HEK293 (cell line): ENCODE data around the gene ENTPD8.

Experiments used
- CTCF ChIA-PET: fragments of 350-600 bp; formaldehyde crosslinking; extraction: SDS; loops from one replicate; lab custom pipeline; 2021; ENCODE audit warnings: antibody characterized with exemption; lab: Yijun Ruan, JAX
- POLR2A ChIA-PET: fragments of 300-600 bp; formaldehyde crosslinking; extraction: SDS; loops from one replicate; lab custom pipeline; 2020; ENCODE audit warnings: antibody characterized with exemption, inconsistent platforms; lab: Yijun Ruan, JAX
- H3K27ac ChIP-seq: fragments of 200-500 bp; sonication (Bioruptor generic); 2 replicates; pipeline ENCODE4 v1.5.1; 2014; ENCODE audit warnings: low read depth, low read length, control low read depth, inconsistent platforms; ENCODE audit errors: extremely low read depth
- H3K36me3 ChIP-seq, 2 experiments: fragments of 200-500 bp in 1 of 2; sonication (Bioruptor generic) in 1 of 2; 1 replicate in 1 of 2; 2 replicates in 1 of 2; pipeline ENCODE4 v1.5.1; 2014 to 2017; ENCODE audit warnings: inconsistent platforms in 2 of 2, low read length in 2 of 2; ENCODE audit not compliant: control insufficient read depth in 2 of 2, insufficient read depth in 1 of 2
- H3K4me1 ChIP-seq: fragments of 200-500 bp; sonication (Bioruptor generic); 2 replicates; pipeline ENCODE4 v1.5.1; 2014; ENCODE audit warnings: mild to moderate bottlenecking, low read length, inconsistent platforms; ENCODE audit not compliant: control insufficient read depth, insufficient read depth
- H3K4me3 ChIP-seq: 2 replicates; pipeline ENCODE4 v1.5.1; 2011; ENCODE audit warnings: low read depth, mild to moderate bottlenecking, control low read depth, low read length, moderate library complexity
- H3K9me3 ChIP-seq: fragments of 200-500 bp; sonication (Bioruptor generic); 2 replicates; pipeline ENCODE4 v1.5.1; 2014; ENCODE audit warnings: low read depth, low read length, inconsistent platforms; ENCODE audit not compliant: control insufficient read depth, insufficient read depth
- EGR2 ChIP-seq: fragments of 450-650 bp; formaldehyde crosslinking; IDR thresholded peaks from 2 replicates; pipeline ENCODE4 v1.5.1; 2016; ENCODE audit warnings: low read depth, missing biosample characterization, missing genetic modification characterization
- GLIS1 ChIP-seq: fragments of 450-650 bp; formaldehyde crosslinking; IDR thresholded peaks from 2 replicates; pipeline ENCODE4 v1.5.1; 2016; ENCODE audit warnings: missing biosample characterization, missing genetic modification characterization
- GLIS2 ChIP-seq: fragments of 450-650 bp; formaldehyde crosslinking; IDR thresholded peaks from 2 replicates; pipeline ENCODE4 v1.5.1; 2016; ENCODE audit warnings: missing biosample characterization, missing genetic modification characterization
- ZBTB20 ChIP-seq: fragments of 450-650 bp; formaldehyde crosslinking; IDR thresholded peaks from 2 replicates; pipeline ENCODE4 v1.5.1; 2016; ENCODE audit warnings: missing biosample characterization, missing genetic modification characterization
- ZBTB48 ChIP-seq: fragments of 450-650 bp; formaldehyde crosslinking; IDR thresholded peaks from 2 replicates; pipeline ENCODE4 v1.5.1; 2016; ENCODE audit warnings: missing biosample characterization, missing genetic modification characterization
- ZIC2 ChIP-seq: fragments of 450-650 bp; formaldehyde crosslinking; IDR thresholded peaks from 2 replicates; pipeline ENCODE4 v1.5.1; 2016; ENCODE audit warnings: missing biosample characterization, missing genetic modification characterization
- ZNF214 ChIP-seq: fragments of 450-650 bp; formaldehyde crosslinking; IDR thresholded peaks from 2 replicates; pipeline ENCODE4 v1.5.1; 2017; ENCODE audit warnings: missing biosample characterization, mild to moderate bottlenecking, missing genetic modification characterization, borderline replicate concordance
- ZNF223 ChIP-seq: fragments of 450-650 bp; formaldehyde crosslinking; IDR thresholded peaks from 2 replicates; pipeline ENCODE4 v1.5.1; 2016; ENCODE audit warnings: missing biosample characterization, missing genetic modification characterization
- ZNF311 ChIP-seq: fragments of 450-650 bp; formaldehyde crosslinking; IDR thresholded peaks from 2 replicates; pipeline ENCODE4 v1.5.1; 2017; ENCODE audit warnings: missing biosample characterization, missing genetic modification characterization, borderline replicate concordance
- ZNF366 ChIP-seq: fragments of 450-650 bp; formaldehyde crosslinking; conservative IDR thresholded peaks from 2 replicates; pipeline ENCODE4 v1.5.1; 2016; ENCODE audit warnings: missing biosample characterization, missing genetic modification characterization
- ZNF514 ChIP-seq: fragments of 450-650 bp; formaldehyde crosslinking; IDR thresholded peaks from 2 replicates; pipeline ENCODE4 v1.5.1; 2016; ENCODE audit warnings: missing biosample characterization, missing genetic modification characterization
- ZNF660 ChIP-seq: fragments of 450-650 bp; IDR thresholded peaks from 2 replicates; pipeline ENCODE4 v1.5.1; 2018; ENCODE audit warnings: missing biosample characterization, mild to moderate bottlenecking, missing genetic modification characterization
- TF ChIP-seq, protein P1 (sequence below): fragments of 450-650 bp; formaldehyde crosslinking; IDR thresholded peaks from 2 replicates; pipeline ENCODE4 v1.5.1; 2016; ENCODE audit warnings: missing biosample characterization, missing genetic modification characterization, low read depth
- TF ChIP-seq, protein P2 (sequence below): fragments of 450-650 bp; formaldehyde crosslinking; IDR thresholded peaks from 2 replicates; pipeline ENCODE4 v1.5.1; 2017; ENCODE audit warnings: missing biosample characterization, missing genetic modification characterization
- TF ChIP-seq, protein P3 (sequence below): fragments of 450-650 bp; formaldehyde crosslinking; conservative IDR thresholded peaks from 2 replicates; pipeline ENCODE4 v1.5.1; 2016; ENCODE audit warnings: low read depth, missing biosample characterization, missing genetic modification characterization
- TF ChIP-seq, protein P4 (sequence below): fragments of 450-650 bp; formaldehyde crosslinking; IDR thresholded peaks from 2 replicates; pipeline ENCODE4 v1.5.1; 2016; ENCODE audit warnings: missing biosample characterization, missing genetic modification characterization
- TF ChIP-seq, protein P5 (sequence below): fragments of 450-650 bp; formaldehyde crosslinking; IDR thresholded peaks from 2 replicates; pipeline ENCODE4 v1.5.1; 2016; ENCODE audit warnings: missing biosample characterization, missing genetic modification characterization, borderline replicate concordance
- TF ChIP-seq, protein P6 (sequence below): fragments of 450-650 bp; formaldehyde crosslinking; IDR thresholded peaks from 2 replicates; pipeline ENCODE4 v1.5.1; 2017; ENCODE audit warnings: missing biosample characterization, mild to moderate bottlenecking, missing genetic modification characterization, moderate library complexity

Gene ENTPD8

DNA sequence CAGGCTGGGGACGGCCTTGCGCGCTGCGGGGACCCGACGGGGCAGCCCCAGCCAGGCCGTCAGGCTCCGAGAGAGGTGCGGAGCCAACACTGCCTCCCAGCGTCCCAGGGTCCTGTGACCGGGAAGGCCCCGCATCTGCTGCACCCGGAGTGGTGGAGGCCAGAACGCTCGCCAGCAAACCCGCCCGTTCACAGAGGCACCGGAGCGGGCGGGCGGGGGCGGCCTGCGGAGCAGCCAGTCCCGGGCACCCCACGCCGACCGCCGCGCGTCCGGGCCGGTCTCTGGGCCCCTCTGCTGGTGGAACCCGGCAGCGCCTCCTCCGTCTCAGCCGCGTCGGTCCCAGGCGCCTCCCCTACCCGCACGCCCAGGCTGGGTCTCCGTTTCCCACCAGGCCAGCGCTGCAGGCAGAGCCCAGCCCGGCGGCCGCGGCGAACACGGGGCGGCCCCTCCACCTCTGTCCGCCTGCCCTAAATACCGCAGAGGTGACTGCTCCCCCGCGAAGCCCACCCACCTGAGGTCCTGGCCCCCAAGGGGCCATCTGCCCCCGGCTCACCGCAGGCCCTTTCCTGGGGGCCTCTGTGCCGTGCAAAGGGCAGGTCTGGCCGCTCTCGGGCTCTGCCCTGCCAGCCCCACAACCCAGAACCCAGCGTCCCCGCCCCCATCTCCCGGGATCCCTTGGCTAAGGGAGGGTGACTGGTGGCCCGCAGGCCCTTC, 34.1 kb downstream of the ENTPD8 start:
- Histone ChIP-seq H3K9me3 (no peaks in the 10 kb centered on the region), H3K4me3 (peak overlapping the region; percentile 30), H3K27ac (no peak overlapping the region; the same call in 1 of the 2 replicates), H3K4me1 (peaks cover 3% of the 10 kb centered on the region; the same call in 1 of the 2 replicates), H3K36me3 (no peaks in the 10 kb centered on the region)
- CTCF ChIA-PET = interaction anchor here (0.7 to 1.1 kb wide), 3 partner anchors 17 to 120 kb away, joined by 3 to 4 read pairs (median 4); no protein-coding TSS in a partner anchor
- POLR2A ChIA-PET = no interaction called here
- 0 out of 2 replicates have a peak, but pooled peaks have one; percentile 37 for TF ChIP-seq EGR2 (tag by site-specific recombination)
- TF ChIP-seq ZBTB20 (tag by site-specific recombination) = peak; percentile 24; the same call in 1 of the 2 replicates
- TF ChIP-seq, protein P1, sequence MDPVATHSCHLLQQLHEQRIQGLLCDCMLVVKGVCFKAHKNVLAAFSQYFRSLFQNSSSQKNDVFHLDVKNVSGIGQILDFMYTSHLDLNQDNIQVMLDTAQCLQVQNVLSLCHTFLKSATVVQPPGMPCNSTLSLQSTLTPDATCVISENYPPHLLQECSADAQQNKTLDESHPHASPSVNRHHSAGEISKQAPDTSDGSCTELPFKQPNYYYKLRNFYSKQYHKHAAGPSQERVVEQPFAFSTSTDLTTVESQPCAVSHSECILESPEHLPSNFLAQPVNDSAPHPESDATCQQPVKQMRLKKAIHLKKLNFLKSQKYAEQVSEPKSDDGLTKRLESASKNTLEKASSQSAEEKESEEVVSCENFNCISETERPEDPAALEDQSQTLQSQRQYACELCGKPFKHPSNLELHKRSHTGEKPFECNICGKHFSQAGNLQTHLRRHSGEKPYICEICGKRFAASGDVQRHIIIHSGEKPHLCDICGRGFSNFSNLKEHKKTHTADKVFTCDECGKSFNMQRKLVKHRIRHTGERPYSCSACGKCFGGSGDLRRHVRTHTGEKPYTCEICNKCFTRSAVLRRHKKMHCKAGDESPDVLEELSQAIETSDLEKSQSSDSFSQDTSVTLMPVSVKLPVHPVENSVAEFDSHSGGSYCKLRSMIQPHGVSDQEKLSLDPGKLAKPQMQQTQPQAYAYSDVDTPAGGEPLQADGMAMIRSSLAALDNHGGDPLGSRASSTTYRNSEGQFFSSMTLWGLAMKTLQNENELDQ (tag by site-specific recombination) = no peak
- TF ChIP-seq ZNF366 (tag by site-specific recombination) = no peak
- TF ChIP-seq ZBTB48 (tag by site-specific recombination) = peak; percentile 36; the same call in 1 of the 2 replicates
- TF ChIP-seq ZNF214 (tag by site-specific recombination) = no peak
- no peak for TF ChIP-seq ZNF311
- TF ChIP-seq, protein P2, sequence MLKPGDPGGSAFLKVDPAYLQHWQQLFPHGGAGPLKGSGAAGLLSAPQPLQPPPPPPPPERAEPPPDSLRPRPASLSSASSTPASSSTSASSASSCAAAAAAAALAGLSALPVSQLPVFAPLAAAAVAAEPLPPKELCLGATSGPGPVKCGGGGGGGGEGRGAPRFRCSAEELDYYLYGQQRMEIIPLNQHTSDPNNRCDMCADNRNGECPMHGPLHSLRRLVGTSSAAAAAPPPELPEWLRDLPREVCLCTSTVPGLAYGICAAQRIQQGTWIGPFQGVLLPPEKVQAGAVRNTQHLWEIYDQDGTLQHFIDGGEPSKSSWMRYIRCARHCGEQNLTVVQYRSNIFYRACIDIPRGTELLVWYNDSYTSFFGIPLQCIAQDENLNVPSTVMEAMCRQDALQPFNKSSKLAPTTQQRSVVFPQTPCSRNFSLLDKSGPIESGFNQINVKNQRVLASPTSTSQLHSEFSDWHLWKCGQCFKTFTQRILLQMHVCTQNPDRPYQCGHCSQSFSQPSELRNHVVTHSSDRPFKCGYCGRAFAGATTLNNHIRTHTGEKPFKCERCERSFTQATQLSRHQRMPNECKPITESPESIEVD (tag by site-specific recombination) = no peak
- TF ChIP-seq, protein P3, sequence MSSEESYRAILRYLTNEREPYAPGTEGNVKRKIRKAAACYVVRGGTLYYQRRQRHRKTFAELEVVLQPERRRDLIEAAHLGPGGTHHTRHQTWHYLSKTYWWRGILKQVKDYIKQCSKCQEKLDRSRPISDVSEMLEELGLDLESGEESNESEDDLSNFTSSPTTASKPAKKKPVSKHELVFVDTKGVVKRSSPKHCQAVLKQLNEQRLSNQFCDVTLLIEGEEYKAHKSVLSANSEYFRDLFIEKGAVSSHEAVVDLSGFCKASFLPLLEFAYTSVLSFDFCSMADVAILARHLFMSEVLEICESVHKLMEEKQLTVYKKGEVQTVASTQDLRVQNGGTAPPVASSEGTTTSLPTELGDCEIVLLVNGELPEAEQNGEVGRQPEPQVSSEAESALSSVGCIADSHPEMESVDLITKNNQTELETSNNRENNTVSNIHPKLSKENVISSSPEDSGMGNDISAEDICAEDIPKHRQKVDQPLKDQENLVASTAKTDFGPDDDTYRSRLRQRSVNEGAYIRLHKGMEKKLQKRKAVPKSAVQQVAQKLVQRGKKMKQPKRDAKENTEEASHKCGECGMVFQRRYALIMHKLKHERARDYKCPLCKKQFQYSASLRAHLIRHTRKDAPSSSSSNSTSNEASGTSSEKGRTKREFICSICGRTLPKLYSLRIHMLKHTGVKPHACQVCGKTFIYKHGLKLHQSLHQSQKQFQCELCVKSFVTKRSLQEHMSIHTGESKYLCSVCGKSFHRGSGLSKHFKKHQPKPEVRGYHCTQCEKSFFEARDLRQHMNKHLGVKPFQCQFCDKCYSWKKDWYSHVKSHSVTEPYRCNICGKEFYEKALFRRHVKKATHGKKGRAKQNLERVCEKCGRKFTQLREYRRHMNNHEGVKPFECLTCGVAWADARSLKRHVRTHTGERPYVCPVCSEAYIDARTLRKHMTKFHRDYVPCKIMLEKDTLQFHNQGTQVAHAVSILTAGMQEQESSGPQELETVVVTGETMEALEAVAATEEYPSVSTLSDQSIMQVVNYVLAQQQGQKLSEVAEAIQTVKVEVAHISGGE (tag by site-specific recombination) = no peak
- TF ChIP-seq, protein P4, sequence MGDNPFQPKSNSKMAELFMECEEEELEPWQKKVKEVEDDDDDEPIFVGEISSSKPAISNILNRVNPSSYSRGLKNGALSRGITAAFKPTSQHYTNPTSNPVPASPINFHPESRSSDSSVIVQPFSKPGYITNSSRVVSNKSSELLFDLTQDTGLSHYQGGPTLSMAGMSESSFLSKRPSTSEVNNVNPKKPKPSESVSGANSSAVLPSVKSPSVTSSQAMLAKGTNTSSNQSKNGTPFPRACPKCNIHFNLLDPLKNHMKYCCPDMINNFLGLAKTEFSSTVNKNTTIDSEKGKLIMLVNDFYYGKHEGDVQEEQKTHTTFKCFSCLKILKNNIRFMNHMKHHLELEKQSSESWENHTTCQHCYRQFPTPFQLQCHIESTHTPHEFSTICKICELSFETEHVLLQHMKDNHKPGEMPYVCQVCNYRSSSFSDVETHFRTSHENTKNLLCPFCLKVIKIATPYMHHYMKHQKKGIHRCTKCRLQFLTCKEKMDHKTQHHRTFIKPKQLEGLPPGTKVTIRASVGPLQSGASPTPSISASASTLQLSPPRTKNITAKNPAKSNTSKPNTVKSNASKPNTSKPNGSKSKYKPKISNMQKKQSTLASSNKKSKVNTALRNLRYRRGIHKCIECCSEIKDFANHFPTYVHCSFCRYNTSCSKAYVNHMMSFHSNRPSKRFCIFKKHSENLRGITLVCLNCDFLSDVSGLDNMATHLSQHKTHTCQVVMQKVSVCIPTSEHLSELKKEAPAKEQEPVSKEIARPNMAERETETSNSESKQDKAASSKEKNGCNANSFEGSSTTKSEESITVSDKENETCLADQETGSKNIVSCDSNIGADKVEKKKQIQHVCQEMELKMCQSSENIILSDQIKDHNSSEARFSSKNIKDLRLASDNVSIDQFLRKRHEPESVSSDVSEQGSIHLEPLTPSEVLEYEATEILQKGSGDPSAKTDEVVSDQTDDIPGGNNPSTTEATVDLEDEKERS (tag by site-specific recombination) = no peak
- no peak for TF ChIP-seq ZNF223 (tag by site-specific recombination)
- peak; percentile 71 for TF ChIP-seq GLIS2 (tag by site-specific recombination)
- TF ChIP-seq, protein P5, sequence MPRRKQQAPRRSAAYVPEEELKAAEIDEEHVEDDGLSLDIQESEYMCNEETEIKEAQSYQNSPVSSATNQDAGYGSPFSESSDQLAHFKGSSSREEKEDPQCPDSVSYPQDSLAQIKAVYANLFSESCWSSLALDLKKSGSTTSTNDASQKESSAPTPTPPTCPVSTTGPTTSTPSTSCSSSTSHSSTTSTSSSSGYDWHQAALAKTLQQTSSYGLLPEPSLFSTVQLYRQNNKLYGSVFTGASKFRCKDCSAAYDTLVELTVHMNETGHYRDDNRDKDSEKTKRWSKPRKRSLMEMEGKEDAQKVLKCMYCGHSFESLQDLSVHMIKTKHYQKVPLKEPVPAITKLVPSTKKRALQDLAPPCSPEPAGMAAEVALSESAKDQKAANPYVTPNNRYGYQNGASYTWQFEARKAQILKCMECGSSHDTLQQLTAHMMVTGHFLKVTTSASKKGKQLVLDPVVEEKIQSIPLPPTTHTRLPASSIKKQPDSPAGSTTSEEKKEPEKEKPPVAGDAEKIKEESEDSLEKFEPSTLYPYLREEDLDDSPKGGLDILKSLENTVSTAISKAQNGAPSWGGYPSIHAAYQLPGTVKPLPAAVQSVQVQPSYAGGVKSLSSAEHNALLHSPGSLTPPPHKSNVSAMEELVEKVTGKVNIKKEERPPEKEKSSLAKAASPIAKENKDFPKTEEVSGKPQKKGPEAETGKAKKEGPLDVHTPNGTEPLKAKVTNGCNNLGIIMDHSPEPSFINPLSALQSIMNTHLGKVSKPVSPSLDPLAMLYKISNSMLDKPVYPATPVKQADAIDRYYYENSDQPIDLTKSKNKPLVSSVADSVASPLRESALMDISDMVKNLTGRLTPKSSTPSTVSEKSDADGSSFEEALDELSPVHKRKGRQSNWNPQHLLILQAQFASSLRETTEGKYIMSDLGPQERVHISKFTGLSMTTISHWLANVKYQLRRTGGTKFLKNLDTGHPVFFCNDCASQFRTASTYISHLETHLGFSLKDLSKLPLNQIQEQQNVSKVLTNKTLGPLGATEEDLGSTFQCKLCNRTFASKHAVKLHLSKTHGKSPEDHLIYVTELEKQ = no peak
- no peak for TF ChIP-seq ZNF514 (tag by site-specific recombination)
- TF ChIP-seq ZIC2 (tag by site-specific recombination) = peak; percentile 73; the same call in 1 of the 2 replicates
- TF ChIP-seq, protein P6, sequence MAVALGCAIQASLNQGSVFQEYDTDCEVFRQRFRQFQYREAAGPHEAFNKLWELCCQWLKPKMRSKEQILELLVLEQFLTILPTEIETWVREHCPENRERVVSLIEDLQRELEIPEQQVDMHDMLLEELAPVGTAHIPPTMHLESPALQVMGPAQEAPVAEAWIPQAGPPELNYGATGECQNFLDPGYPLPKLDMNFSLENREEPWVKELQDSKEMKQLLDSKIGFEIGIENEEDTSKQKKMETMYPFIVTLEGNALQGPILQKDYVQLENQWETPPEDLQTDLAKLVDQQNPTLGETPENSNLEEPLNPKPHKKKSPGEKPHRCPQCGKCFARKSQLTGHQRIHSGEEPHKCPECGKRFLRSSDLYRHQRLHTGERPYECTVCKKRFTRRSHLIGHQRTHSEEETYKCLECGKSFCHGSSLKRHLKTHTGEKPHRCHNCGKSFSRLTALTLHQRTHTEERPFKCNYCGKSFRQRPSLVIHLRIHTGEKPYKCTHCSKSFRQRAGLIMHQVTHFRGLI (tag by site-specific recombination) = peak; percentile 74
- peak; percentile 69; the same call in 1 of the 2 replicates for TF ChIP-seq ZNF660
- peak; percentile 90 for TF ChIP-seq GLIS1 (tag by site-specific recombination)
